GM12872 (cell line): ENCODE measurements around the gene COPZ2.

Source experiments
- TF ChIP-seq, protein P1 (sequence below): IDR thresholded peaks from 3 replicates; pipeline ENCODE4 v1.5.1; 2011; ENCODE audit warnings: low read depth, mild to moderate bottlenecking, low read length, moderate library complexity; ENCODE audit not compliant: insufficient read depth

Gene COPZ2

GRCh38 chr17:47980541-47980940 lies 57.1 kb downstream of the COPZ2 start:
- TF ChIP-seq, protein P1, sequence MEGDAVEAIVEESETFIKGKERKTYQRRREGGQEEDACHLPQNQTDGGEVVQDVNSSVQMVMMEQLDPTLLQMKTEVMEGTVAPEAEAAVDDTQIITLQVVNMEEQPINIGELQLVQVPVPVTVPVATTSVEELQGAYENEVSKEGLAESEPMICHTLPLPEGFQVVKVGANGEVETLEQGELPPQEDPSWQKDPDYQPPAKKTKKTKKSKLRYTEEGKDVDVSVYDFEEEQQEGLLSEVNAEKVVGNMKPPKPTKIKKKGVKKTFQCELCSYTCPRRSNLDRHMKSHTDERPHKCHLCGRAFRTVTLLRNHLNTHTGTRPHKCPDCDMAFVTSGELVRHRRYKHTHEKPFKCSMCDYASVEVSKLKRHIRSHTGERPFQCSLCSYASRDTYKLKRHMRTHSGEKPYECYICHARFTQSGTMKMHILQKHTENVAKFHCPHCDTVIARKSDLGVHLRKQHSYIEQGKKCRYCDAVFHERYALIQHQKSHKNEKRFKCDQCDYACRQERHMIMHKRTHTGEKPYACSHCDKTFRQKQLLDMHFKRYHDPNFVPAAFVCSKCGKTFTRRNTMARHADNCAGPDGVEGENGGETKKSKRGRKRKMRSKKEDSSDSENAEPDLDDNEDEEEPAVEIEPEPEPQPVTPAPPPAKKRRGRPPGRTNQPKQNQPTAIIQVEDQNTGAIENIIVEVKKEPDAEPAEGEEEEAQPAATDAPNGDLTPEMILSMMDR = no peak

- TF ChIP-seq, protein P1 = peak; percentile 85
Measured at GRCh38 chr17:47978324-47978723, 59.3 kb downstream of the COPZ2 start.
